Nephron (organoid): ENCODE results near the gene TBPL1.
A peak's percentile ranks its signal among the peaks of the same experiment; 100 is the strongest.
"Not testable (repeated sequence)": the region's sequence is repeated elsewhere in the genome, so short reads cannot be mapped to it uniquely, and the experiment has no call there.

Experiments
- H3K27ac Mint-ChIP-seq, 3 experiments: 2 replicates each; pipeline ENCODE4 v1.8.0; 2020; ENCODE audit warnings: mixed read lengths in 3 of 3, mild to moderate bottlenecking in 2 of 3, moderate library complexity in 1 of 3
- H3K27me3 Mint-ChIP-seq: 2 replicates; pipeline ENCODE4 v1.8.0; 2021; ENCODE audit warnings: low read depth, mild to moderate bottlenecking, moderate library complexity, mixed read lengths
- H3K36me3 Mint-ChIP-seq: 2 replicates; pipeline ENCODE4 v1.8.0; 2020; ENCODE audit warnings: low read depth, mixed read lengths
- H3K4me1 Mint-ChIP-seq: 2 replicates; pipeline ENCODE4 v1.8.0; 2020; ENCODE audit warnings: mixed read lengths
- H3K4me3 Mint-ChIP-seq, 3 experiments: 2 replicates each; pipeline ENCODE4 v1.8.0; 2020; ENCODE audit warnings: mild to moderate bottlenecking in 3 of 3, mixed read lengths in 3 of 3, moderate library complexity in 2 of 3
- H3K9me3 Mint-ChIP-seq: 2 replicates; pipeline ENCODE4 v1.8.0; 2020; ENCODE audit warnings: mixed read lengths
- CTCF ChIP-seq, 3 experiments: fragments of 200-600 bp; sonication (generic); IDR thresholded peaks; one replicate each; pipeline ENCODE4 v1.5.0; 2021; ENCODE audit warnings: antibody characterized with exemption in 3 of 3; ENCODE audit not compliant: unreplicated experiment in 3 of 3

The TBPL1 gene

GRCh38 chr6:133918208-133918930 is 34.7 kb upstream of the TBPL1 start:
- peaks cover 5% of the 10 kb centered on the region for H3K9me3 Mint-ChIP-seq
- H3K27me3 Mint-ChIP-seq, result no peaks in the 10 kb centered on the region
- peak overlapping the region; percentile 4 to 34 (median 32) for H3K27ac Mint-ChIP-seq
- no peak overlapping the region for H3K4me3 Mint-ChIP-seq
- H3K36me3 Mint-ChIP-seq, result no peaks in the 10 kb centered on the region
- no peak for TF ChIP-seq CTCF (IDR thresholded peaks at IDR 0.05; ENCODE audit: unreplicated experiment in 3 of 3)
- peaks cover 6% of the 10 kb centered on the region for H3K4me1 Mint-ChIP-seq

GRCh38 chr6:133919362-133919761 is 33.7 kb upstream of the TBPL1 start:
- Mint-ChIP-seq H3K27ac (peak overlapping the region in 1 of 3 experiments; percentile 11), H3K36me3 (no peaks in the 10 kb centered on the region), H3K4me1 (peaks cover 6% of the 10 kb centered on the region), H3K4me3 (no peak overlapping the region), H3K27me3 (no peaks in the 10 kb centered on the region), H3K9me3 (no peaks in the 10 kb centered on the region)
- no peak for TF ChIP-seq CTCF (IDR thresholded peaks at IDR 0.05; ENCODE audit: unreplicated experiment in 3 of 3)

GRCh38 chr6:133921249-133921859 is 31.7 kb upstream of the TBPL1 start:
- no peaks in the 10 kb centered on the region for H3K27me3 Mint-ChIP-seq
- H3K27ac Mint-ChIP-seq, result no peak overlapping the region
- peak; percentile 79 to 93 (median 93) for TF ChIP-seq CTCF (IDR thresholded peaks at IDR 0.05; ENCODE audit: unreplicated experiment in 3 of 3)
- peaks cover 6% of the 10 kb centered on the region for H3K4me1 Mint-ChIP-seq
- H3K4me3 Mint-ChIP-seq, result no peak overlapping the region
- no peaks in the 10 kb centered on the region for H3K36me3 Mint-ChIP-seq
- H3K9me3 Mint-ChIP-seq, result no peaks in the 10 kb centered on the region

- Mint-ChIP-seq H3K27me3 (peaks cover 5% of the 10 kb centered on the region), H3K4me1 (no peaks in the 10 kb centered on the region), H3K36me3 (no peaks in the 10 kb centered on the region), H3K27ac (no peak overlapping the region), H3K9me3 (no peaks in the 10 kb centered on the region), H3K4me3 (no peak overlapping the region)
- peak; percentile 82 to 95 (median 90) for TF ChIP-seq CTCF (IDR thresholded peaks at IDR 0.05; ENCODE audit: unreplicated experiment in 3 of 3)
These were observed 29.0 kb upstream of the TBPL1 start for GRCh38 chr6:133923938-133924593.

GRCh38 chr6:133931221-133931620 is 21.8 kb upstream of the TBPL1 start:
- H3K27me3 Mint-ChIP-seq, H3K36me3 Mint-ChIP-seq: not testable (repeated sequence)

GRCh38 chr6:133936352-133936751 is 16.7 kb upstream of the TBPL1 start:
- not testable (repeated sequence) for H3K4me3 Mint-ChIP-seq, H3K27ac Mint-ChIP-seq, H3K27me3 Mint-ChIP-seq, H3K36me3 Mint-ChIP-seq, H3K4me1 Mint-ChIP-seq
- peaks cover 42% of the 10 kb centered on the region for H3K9me3 Mint-ChIP-seq

More at GRCh38 chr6:133931221-133931620, 21.8 kb upstream of the TBPL1 start:
- not testable (repeated sequence) for H3K4me3 Mint-ChIP-seq, H3K27ac Mint-ChIP-seq, H3K4me1 Mint-ChIP-seq
- H3K9me3 Mint-ChIP-seq, result peaks cover 43% of the 10 kb centered on the region
